CD4-positive, alpha-beta T cell treated with Interferon gamma for 1 hour (primary cell): ENCODE data around the gene TK2.
A peak's percentile ranks its signal among the peaks of the same experiment; 100 is the strongest.
"Not testable (repeated sequence)": the region's sequence is repeated elsewhere in the genome, so short reads cannot be mapped to it uniquely, and the experiment has no call there.

ENCODE experiments used
- DNase-seq: peaks from one replicate; pipeline ENCODE4 v3.0.0-alpha.2; 2020

TK2 gene

GRCh38 chr16:66519482-66520373 is 30.2 kb downstream of the TK2 start:
- no peak for DNase-seq

- DNase-seq = no peak
These were observed 32.2 kb downstream of the TK2 start for GRCh38 chr16:66517586-66518263.

- DNase-seq = peak; percentile 94
These were observed 32.9 kb downstream of the TK2 start for GRCh38 chr16:66516808-66517585.

GRCh38 chr16:66516509-66516807 is 33.5 kb downstream of the TK2 start:
- DNase-seq = no peak

- peak; percentile 43 for DNase-seq
These were observed 34.1 kb downstream of the TK2 start for GRCh38 chr16:66515596-66516508.

- DNase-seq = not testable (repeated sequence)
These were observed 34.8 kb downstream of the TK2 start for GRCh38 chr16:66514980-66515595.

- DNase-seq = not testable (repeated sequence)
These were observed 35.5 kb downstream of the TK2 start for GRCh38 chr16:66514391-66514790.

- DNase-seq = no peak
These were observed 36.7 kb downstream of the TK2 start for GRCh38 chr16:66513111-66513723.

GRCh38 chr16:66512272-66513110 is 37.4 kb downstream of the TK2 start:
- DNase-seq = no peak

GRCh38 chr16:66511602-66512271 is 38.2 kb downstream of the TK2 start:
- DNase-seq = no peak

- no peak for DNase-seq
These were observed 39.0 kb downstream of the TK2 start for GRCh38 chr16:66510711-66511601.

GRCh38 chr16:66510298-66510697 is 39.6 kb downstream of the TK2 start:
- no peak for DNase-seq

GRCh38 chr16:66509576-66509975 is 40.3 kb downstream of the TK2 start:
- DNase-seq = no peak

GRCh38 chr16:66508914-66509496 is 40.9 kb downstream of the TK2 start:
- no peak for DNase-seq

- no peak for DNase-seq
These were observed 41.5 kb downstream of the TK2 start for GRCh38 chr16:66508248-66508913.

GRCh38 chr16:66507731-66508239 is 42.1 kb downstream of the TK2 start:
- DNase-seq = no peak

GRCh38 chr16:66503612-66504011 is 46.3 kb downstream of the TK2 start:
- no peak for DNase-seq

- no peak for DNase-seq
These were observed 46.9 kb downstream of the TK2 start for GRCh38 chr16:66503030-66503429.
